Testis (tissue), 2 donors: Measurements from ENCODE around the gene CDK18.

Experiments used
- CTCF ChIP-seq, 3 experiments: fragments of 450-650 bp in 2 of 3; fragments of 200-600 bp in 1 of 3; sonication (generic) in 1 of 3; IDR thresholded peaks; one replicate each; pipeline ENCODE4 v1.5.1; 2016 to 2019; ENCODE audit warnings: antibody characterized with exemption in 3 of 3, mild to moderate bottlenecking in 2 of 3, moderate library complexity in 1 of 3
- POLR2A ChIP-seq: fragments of 450-650 bp; IDR thresholded peaks from one replicate; pipeline ENCODE4 v1.6.1; 2017; ENCODE audit warnings: antibody characterized with exemption, mild to moderate bottlenecking, moderate library complexity

GRCh38 chr1:205495237-205495823, 9.1 kb upstream of the CDK18 start:
- no peak for TF ChIP-seq CTCF (IDR thresholded peaks at IDR 0.05)
- TF ChIP-seq POLR2A: no peak
